Eye (tissue), 1 donor: Measurements from ENCODE around the gene SFMBT1.

Source experiments
- DNase-seq: peaks from one replicate; pipeline ENCODE4 v3.0.0-alpha.2; 2015

SFMBT1 gene

DNA sequence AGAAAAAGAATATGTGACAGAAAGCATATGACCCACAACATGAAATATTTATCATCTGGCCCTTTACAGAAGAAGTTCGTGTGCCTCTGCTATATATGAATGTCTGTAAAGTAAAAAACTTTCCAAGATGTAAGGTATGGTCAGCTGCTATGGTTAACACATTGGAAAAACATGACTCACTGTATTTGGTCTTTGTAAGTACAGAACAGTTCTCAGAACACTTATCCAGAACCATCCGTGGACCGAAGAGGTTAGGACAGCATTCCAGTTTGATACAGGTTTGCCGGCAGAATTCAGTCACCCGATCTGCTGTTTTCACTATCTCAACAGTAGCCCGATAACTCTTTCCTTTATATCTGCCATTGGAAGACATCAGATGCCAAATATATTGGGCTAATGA lies 135.1 kb downstream of the SFMBT1 start:
- DNase-seq, result no peak

DNA sequence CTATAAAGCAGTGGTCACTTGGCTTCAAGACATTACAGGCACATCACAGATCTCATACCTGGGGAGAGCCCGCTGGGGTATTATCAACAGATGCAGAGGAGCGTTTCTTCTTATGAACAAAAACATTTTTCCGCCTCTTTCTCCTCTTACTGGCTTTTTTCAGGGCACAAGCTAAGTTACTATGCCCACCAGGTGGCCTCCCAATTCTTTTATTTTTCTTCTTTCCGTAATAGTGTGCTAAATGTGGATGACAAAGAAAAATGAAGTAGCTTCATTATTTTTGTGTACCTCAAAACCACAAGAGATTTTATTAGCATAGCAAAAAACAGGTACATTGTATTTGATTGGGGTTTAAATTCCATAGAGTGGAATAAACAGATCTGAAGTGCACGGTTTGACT lies 138.4 kb downstream of the SFMBT1 start:
- no peak for DNase-seq

DNA sequence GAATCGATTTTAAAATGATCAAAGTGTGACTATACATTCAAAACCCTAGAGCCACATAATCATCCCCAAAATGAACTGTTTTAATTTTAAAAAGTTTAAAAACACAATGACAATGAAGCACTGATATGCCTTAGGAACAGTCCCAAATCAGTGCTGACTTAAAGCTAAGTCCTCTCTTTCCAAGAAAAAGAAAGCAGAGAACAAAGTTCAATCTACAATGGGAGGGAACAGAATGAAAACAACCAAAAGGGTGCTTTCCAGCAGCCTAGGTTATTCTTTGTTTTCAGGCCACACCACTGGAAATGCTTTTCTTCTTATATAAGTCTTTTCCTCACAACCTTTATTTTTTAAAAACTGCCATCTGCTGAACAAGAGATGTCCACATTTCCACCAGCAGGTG lies 141.3 kb downstream of the SFMBT1 start:
- DNase-seq, result no peak

GRCh38 chr3:52904000-52904399 lies 141.9 kb downstream of the SFMBT1 start:
- DNase-seq, result no peak

GRCh38 chr3:52897130-52898122 lies 148.4 kb downstream of the SFMBT1 start, which contains the start of gene STIMATE:
STIMATE (minus strand) TSS chr3:52897548; CDS start chr3:52897450, 98 bp downstream.
- peak; percentile 85 for DNase-seq

GRCh38 chr3:52896613-52897012 lies 149.3 kb downstream of the SFMBT1 start:
- DNase-seq, result peak; percentile 4

DNA sequence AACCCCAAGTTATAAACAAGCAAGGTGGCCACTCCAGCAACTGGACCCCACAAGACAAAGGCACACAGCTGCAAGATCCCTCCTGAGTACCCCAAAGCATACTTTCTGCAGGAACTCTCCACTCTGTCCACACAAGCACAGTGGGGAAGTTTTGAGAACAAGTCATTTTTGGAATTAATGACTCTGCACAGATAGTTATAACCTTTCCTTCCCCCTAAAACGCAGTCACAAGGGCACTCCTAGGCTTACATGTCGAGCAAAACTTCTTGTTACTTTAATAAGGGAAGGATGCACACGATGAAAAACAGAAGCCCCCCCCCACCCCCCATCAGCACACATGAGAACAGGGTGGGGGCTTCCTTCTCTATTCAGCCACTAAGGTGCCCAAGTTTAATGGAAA lies 149.7 kb downstream of the SFMBT1 start:
- no peak for DNase-seq

DNA sequence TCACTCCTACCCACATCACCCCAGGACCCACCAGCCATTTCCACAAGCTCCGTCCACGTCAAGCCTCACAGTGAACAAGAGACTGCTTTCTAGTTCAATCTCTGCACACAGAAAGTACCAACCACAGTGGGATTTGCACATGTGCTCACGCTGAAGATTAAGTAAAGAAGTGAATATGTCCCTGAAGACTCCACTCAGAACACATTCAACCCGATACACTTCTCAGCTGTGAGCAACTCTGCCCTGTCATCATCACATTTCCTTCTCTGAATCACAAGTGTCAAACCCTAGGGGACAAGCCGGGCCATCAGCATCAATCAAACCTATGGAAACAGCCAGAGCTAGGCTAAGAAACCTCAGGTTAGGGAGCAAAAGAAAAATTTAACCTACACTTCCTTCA lies 150.5 kb downstream of the SFMBT1 start:
- peak; percentile 17 for DNase-seq

GRCh38 chr3:52894756-52895155 lies 151.1 kb downstream of the SFMBT1 start:
- DNase-seq, result no peak

GRCh38 chr3:52893723-52894122 lies 152.2 kb downstream of the SFMBT1 start:
- DNase-seq, result no peak

DNA sequence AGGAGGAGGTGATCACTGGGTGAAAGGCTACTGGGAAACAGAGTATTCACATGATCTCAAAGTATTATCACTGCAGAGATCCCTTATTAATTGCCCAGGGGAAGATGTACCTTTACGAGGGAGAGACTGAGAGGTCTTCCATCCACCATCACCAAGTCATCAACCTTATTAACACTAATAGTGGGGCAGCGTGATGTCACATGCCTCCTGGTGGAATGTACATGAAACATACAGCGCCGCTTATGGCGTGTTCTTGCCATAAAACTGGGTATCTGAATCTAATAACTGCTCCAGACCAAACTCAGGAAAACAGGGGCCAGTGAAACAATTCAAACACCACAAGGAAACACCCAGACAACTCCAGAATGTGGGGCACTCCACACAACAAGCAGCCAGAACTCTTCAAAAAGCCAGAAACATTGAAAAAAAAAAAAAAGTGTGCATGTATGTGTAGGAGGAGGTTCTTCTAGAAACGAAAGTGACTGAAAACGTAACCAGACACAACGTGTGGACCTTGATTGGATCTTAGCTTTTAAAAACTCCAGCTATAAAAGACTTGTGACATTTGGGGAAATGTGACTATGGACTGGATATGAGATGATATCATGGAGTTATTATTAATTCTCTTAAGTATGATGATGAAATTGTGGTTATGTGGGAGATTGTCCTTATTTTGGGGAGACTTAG lies 153.1 kb downstream of the SFMBT1 start:
- no peak for DNase-seq

DNA sequence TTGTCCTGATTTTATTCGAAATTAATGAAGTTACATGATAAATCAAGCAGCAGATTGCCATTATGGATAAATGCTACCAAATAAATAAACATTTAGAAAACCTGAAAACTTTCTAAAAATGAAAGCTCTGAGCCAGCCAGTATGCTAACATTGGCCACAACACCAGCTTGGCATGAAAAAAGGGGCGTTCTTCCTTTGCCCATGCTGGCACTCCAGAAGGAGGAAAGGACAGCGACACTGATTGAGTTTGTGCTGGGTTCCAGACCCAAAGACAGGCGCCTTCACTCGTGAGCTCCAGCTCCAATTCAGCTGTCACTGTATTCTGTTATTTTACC lies 153.6 kb downstream of the SFMBT1 start:
- no peak for DNase-seq

- peak; percentile 41 for DNase-seq
Observed at GRCh38 chr3:52891615-52892081, 154.2 kb downstream of the SFMBT1 start.

- no peak for DNase-seq
Observed at GRCh38 chr3:52891164-52891563, 154.7 kb downstream of the SFMBT1 start.

DNA sequence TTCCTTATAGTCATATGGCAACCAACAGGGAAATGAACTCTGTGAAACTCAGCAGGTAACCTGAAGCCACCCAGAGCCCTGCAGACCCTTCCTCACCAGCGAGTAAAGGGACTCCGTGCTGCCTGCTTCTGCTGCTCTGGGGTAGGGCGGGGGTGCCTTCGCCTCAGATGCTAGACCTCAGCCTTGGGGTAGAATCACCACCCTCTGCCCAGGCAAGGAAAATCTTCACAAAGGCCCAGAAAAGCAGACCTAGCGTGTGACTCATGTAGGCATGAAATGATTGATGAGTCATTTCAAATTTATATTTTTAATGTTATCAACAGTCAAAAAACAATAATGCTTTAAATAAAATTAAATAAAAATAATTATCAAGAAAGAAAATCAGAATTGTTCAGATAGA lies 155.1 kb downstream of the SFMBT1 start:
- DNase-seq, result no peak

DNA sequence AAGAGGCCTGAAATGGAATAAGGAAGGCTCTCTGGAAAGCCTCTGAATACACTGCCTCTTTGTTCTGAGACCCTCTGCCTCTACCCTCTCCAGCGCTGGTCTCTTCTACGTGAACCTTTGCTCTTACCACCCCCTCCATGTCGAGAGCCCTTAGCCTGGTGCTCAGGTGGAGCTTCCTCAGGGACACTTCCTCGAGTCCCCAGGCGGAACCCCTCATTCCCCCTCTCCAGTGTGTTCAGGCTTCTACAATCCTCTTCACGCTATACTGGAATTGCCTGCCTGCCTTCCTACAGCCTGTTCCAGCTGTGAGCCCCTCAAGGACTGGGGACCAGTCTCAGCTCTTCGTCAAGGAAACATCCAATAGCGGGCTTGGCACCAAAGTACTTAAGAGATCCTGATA lies 156.0 kb downstream of the SFMBT1 start:
- no peak for DNase-seq

DNA sequence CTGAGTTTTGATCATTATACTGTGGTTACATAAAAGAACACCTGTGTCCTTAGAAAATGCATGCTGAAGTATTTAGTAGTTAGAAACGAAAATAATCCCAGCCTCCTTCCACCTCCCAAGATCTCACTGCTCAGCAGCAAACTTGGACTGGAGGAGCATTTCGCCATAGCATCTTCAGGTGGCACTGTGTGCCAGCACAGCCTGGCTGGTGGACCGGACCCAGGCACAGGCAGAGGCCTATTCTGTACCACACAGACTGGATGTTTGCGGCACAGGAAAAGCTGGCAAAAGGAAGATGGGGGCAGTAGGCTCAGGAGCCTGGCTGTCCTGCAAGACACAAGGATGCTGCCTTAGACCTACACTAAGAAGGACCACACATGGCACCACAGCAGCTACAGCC lies 158.7 kb downstream of the SFMBT1 start:
- no peak for DNase-seq

- DNase-seq, result no peak
Observed at GRCh38 chr3:52886049-52886730, 159.7 kb downstream of the SFMBT1 start.

DNA sequence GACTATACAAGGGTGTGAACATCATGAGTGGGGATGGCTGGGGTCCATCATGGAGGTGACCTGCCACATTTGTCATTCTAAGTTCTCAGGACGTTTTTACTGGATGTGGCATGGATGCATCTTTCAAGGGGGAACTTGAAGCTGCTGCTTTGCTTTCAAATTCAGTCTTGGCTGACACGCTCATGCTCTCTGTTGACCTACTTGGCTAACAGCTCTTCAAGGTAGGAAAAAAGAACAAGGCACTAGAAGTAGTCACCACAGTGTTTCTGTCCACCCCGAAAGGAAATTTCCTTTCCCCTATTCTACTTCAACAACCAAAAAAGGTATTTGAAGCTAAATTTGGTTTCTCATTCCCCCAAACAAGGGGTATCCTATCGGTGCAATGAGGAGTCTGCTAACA lies 163.5 kb downstream of the SFMBT1 start:
- no peak for DNase-seq

- DNase-seq, result no peak
Observed at GRCh38 chr3:52881871-52882270, 164.0 kb downstream of the SFMBT1 start.

DNA sequence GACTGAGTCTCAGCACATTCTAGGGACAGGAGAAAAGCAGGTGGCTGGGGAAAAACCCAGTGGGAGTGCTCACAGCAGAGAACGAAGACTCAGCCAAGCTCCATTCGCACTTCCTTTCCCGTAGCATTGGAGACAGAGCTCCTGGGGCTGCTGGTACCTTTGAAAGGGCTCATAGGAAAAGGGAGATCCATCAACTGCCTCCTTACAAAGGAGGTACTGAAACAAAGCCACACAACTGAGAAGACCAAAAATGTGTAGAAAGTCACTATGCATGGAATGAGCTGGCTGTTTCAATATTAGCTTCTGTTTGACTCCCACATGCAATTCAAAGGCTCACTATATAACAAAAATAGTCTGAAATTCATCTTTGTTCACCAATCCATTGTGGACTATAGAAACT lies 165.4 kb downstream of the SFMBT1 start:
- no peak for DNase-seq

DNA sequence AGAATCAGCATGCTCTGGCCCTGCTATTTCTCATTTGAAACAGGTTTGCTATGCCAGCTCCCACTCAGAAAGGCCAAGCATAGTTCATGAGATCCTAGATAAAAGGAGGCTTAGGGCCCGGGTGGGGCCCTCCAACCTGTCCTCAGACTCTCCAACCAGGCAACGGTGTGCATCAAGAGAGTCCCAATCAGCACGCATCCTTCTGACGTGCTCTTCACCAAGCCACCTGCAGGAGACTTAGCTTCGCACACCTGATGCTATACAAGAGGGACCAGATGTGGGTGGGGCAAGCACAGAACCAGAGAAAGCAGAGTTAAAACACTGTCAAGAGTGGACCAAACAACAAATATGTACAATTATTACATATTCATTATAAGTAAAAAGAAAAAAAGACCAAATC lies 165.8 kb downstream of the SFMBT1 start:
- DNase-seq, result no peak

GRCh38 chr3:52879581-52879980 lies 166.3 kb downstream of the SFMBT1 start:
- DNase-seq, result no peak
